ENCODE measurements around the gene PSMC5.
A peak's percentile ranks its signal among the peaks of the same experiment; 100 is the strongest.

PSMC5 gene

GRCh38 chr17:63821804-63822203 is 5.4 kb upstream of the PSMC5 start:
- DNase-seq, result no peak

- no peak for DNase-seq
These were observed 4.7 kb upstream of the PSMC5 start for GRCh38 chr17:63822537-63822936.

- DNase-seq, result no peak
These were observed 3.4 kb upstream of the PSMC5 start for GRCh38 chr17:63823659-63824331.

GRCh38 chr17:63824362-63824761 is 2.9 kb upstream of the PSMC5 start:
- DNase-seq, result no peak

GRCh38 chr17:63826468-63827001 is 696 bp upstream of the PSMC5 start:
- no peak for DNase-seq

- no peak for DNase-seq
These were observed 580 bp downstream of the PSMC5 start for GRCh38 chr17:63827801-63828221.

GRCh38 chr17:63828936-63829335 is 1.7 kb downstream of the PSMC5 start:
- DNase-seq, result no peak

- DNase-seq, result no peak
These were observed 3.0 kb downstream of the PSMC5 start for GRCh38 chr17:63830278-63830677.

GRCh38 chr17:63830904-63831491 is 3.8 kb downstream of the PSMC5 start:
- DNase-seq, result no peak

- no peak for DNase-seq
These were observed 4.3 kb downstream of the PSMC5 start for GRCh38 chr17:63831505-63831904.

- DNase-seq, result no peak
These were observed 4.8 kb downstream of the PSMC5 start for GRCh38 chr17:63832014-63832413.

- DNase-seq, result no peak
These were observed 5.2 kb downstream of the PSMC5 start for GRCh38 chr17:63832455-63832854.

- no peak for DNase-seq
These were observed 6.0 kb downstream of the PSMC5 start for GRCh38 chr17:63833026-63833740.

- DNase-seq, result no peak
These were observed 6.6 kb downstream of the PSMC5 start for GRCh38 chr17:63833741-63834373.

- peak; percentile 73 for DNase-seq
These were observed 7.4 kb downstream of the PSMC5 start for GRCh38 chr17:63834431-63835166.

GRCh38 chr17:63835167-63835720 is 8.0 kb downstream of the PSMC5 start:
- no peak for DNase-seq

- DNase-seq, result no peak
These were observed 9.6 kb downstream of the PSMC5 start for GRCh38 chr17:63836811-63837210.

- DNase-seq, result no peak
These were observed 10.2 kb downstream of the PSMC5 start for GRCh38 chr17:63837480-63837879.

GRCh38 chr17:63837962-63838600 is 10.8 kb downstream of the PSMC5 start:
- no peak for DNase-seq

GRCh38 chr17:63838631-63839171 is 11.5 kb downstream of the PSMC5 start:
- no peak for DNase-seq

- DNase-seq, result no peak
These were observed 13.5 kb downstream of the PSMC5 start for GRCh38 chr17:63840591-63841349.
